ENCODE measurements around the gene TRIM71.

DNA sequence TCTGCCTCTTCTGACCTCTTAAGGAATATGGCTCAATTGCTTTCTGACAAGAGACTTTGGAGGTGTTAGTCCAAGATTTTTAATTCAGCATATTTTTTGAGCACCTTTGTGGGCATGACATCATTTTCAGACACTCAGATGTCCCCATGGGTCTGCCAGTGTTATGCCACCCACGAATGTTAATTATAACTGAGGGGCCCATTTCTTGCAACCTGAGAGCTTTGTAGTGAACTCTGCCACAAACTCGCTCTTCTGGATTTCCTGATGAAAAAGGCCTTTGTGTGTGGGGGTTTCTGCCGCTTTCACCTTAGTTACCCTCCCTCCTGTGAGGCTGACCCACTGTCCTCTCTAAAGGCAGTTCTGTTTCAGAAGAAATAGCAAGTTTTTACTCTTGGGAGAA is 69.1 kb downstream of the TRIM71 start:
- TF ChIP-seq, protein P1, sequence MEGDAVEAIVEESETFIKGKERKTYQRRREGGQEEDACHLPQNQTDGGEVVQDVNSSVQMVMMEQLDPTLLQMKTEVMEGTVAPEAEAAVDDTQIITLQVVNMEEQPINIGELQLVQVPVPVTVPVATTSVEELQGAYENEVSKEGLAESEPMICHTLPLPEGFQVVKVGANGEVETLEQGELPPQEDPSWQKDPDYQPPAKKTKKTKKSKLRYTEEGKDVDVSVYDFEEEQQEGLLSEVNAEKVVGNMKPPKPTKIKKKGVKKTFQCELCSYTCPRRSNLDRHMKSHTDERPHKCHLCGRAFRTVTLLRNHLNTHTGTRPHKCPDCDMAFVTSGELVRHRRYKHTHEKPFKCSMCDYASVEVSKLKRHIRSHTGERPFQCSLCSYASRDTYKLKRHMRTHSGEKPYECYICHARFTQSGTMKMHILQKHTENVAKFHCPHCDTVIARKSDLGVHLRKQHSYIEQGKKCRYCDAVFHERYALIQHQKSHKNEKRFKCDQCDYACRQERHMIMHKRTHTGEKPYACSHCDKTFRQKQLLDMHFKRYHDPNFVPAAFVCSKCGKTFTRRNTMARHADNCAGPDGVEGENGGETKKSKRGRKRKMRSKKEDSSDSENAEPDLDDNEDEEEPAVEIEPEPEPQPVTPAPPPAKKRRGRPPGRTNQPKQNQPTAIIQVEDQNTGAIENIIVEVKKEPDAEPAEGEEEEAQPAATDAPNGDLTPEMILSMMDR (conservative IDR thresholded peaks at IDR 0.05 in 1 of 2, IDR thresholded peaks at IDR 0.05 in 1 of 2; ENCODE audit: extremely low read depth in 1 of 2, insufficient read depth in 1 of 2, low read depth in 1 of 2, low read length in 2 of 2): no peak
- TF ChIP-seq EZH2 (IDR thresholded peaks at IDR 0.05; ENCODE audit: borderline replicate concordance, low read length): no peak
